ENCODE results near the gene HYCC1.

HYCC1 gene

DNA sequence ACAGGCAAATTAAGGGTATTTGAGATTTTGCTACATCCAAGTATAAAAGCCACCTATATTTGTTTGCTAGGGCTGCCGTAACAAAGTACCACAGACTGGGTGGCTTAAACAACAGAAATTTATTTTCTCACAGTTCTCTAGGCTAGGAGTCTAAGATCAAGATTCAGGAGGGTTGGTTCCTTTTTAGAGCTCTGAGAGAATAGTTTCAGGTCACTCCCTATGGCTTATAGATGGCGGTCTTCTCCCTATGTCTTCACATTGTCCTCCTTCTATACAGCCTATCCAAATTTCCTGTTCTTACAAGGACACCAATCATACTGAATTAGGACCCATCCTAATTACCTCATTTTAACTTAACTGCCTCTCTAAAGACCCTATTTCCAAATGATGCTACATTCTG is 11.2 kb downstream of the HYCC1 start:
- Mint-ChIP-seq H3K27ac (no peak overlapping the region), H3K4me1 (ENCODE audit: low read depth) (peaks cover 30% of the 10 kb centered on the region), H3K4me3 (no peak overlapping the region), H3K36me3 (ENCODE audit: low read depth) (peaks cover 4% of the 10 kb centered on the region), H3K9me3 (no peaks in the 10 kb centered on the region), H3K27me3 (no peaks in the 10 kb centered on the region)

DNA sequence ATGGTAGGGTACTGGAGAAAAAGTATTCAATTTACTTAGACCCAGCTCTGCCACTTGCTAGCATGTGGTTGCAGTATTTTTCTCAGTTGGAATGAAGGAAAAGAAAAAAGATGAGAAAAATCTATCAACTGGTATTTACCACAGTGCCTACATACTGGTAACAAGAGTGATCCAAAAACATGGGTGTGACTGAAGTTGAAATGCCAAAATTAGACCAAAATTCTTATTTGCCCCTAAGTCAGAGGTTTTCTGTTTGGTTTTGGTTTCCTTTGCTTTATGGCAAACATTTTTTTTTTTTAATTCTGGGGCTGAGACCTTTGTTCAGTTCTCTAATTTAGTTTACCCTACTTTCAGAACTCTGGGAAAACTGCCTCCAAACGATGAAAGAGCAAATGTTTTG is 12.3 kb downstream of the HYCC1 start:
- H3K9me3 Mint-ChIP-seq: no peaks in the 10 kb centered on the region
- peaks cover 5% of the 10 kb centered on the region for H3K36me3 Mint-ChIP-seq (ENCODE audit: low read depth)
- H3K27ac Mint-ChIP-seq: no peak overlapping the region
- no peak overlapping the region for H3K4me3 Mint-ChIP-seq
- no peaks in the 10 kb centered on the region for H3K27me3 Mint-ChIP-seq
- H3K4me1 Mint-ChIP-seq (ENCODE audit: low read depth): peaks cover 33% of the 10 kb centered on the region

GRCh38 chr7:23000597-23001360 is 13.2 kb downstream of the HYCC1 start:
- Mint-ChIP-seq H3K36me3 (ENCODE audit: low read depth) (peaks cover 5% of the 10 kb centered on the region), H3K9me3 (no peaks in the 10 kb centered on the region), H3K27ac (no peak overlapping the region), H3K27me3 (no peaks in the 10 kb centered on the region), H3K4me3 (no peak overlapping the region), H3K4me1 (ENCODE audit: low read depth) (peaks cover 36% of the 10 kb centered on the region)

DNA sequence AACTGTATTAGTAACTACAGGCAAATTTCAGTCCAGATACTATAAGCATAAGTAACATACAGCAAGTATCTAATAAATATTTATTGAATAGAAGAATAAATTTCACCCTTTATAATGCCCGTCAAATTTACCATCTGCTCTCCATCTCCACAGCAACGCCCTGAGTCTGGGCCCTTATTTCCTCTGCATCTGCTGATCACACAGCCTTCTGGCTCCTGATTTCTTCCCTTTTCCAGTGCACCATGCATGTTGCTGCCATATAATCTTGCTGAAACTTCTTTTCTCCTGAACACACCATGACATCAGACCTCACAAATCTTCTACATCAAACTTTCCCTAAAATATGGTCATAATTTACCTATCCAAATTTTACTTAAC is 15.4 kb downstream of the HYCC1 start:
- no peak overlapping the region for H3K4me3 Mint-ChIP-seq
- H3K9me3 Mint-ChIP-seq: no peaks in the 10 kb centered on the region
- H3K36me3 Mint-ChIP-seq (ENCODE audit: low read depth): peaks cover 10% of the 10 kb centered on the region
- peaks cover 48% of the 10 kb centered on the region for H3K4me1 Mint-ChIP-seq (ENCODE audit: low read depth)
- no peaks in the 10 kb centered on the region for H3K27me3 Mint-ChIP-seq
- no peak overlapping the region for H3K27ac Mint-ChIP-seq

- Mint-ChIP-seq H3K27ac (no peak overlapping the region), H3K27me3 (no peaks in the 10 kb centered on the region), H3K36me3 (ENCODE audit: low read depth) (peaks cover 10% of the 10 kb centered on the region), H3K4me1 (ENCODE audit: low read depth) (peaks cover 53% of the 10 kb centered on the region), H3K4me3 (no peak overlapping the region), H3K9me3 (no peaks in the 10 kb centered on the region)
Measured at GRCh38 chr7:22997871-22998518, 15.9 kb downstream of the HYCC1 start.

- Mint-ChIP-seq H3K4me1 (ENCODE audit: low read depth) (peaks cover 46% of the 10 kb centered on the region), H3K36me3 (ENCODE audit: low read depth) (peaks cover 10% of the 10 kb centered on the region), H3K27ac (no peak overlapping the region), H3K27me3 (no peaks in the 10 kb centered on the region), H3K4me3 (no peak overlapping the region), H3K9me3 (no peaks in the 10 kb centered on the region)
Measured at GRCh38 chr7:22996470-22996869, 17.5 kb downstream of the HYCC1 start.

DNA sequence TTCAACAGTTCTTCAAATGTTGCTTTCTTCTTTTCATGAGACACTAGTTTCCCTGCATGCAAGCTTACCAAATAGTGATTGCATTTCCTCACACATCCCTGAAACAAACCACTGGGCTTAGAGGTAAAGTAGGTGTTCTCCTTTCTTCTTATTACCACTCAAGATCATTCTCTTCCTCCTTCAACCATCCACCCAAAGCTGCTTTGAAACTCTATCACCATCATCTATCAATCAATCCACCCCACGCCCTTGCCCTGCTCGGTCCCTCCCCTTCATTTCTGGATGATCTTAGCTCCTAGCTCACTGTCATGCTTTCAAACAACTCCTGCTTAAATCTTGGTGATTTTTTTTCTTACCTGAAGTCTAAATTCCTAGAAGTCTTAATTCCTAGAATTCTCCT is 18.9 kb downstream of the HYCC1 start:
- no peak overlapping the region for H3K4me3 Mint-ChIP-seq
- no peaks in the 10 kb centered on the region for H3K27me3 Mint-ChIP-seq
- no peaks in the 10 kb centered on the region for H3K9me3 Mint-ChIP-seq
- H3K27ac Mint-ChIP-seq: no peak overlapping the region
- peaks cover 44% of the 10 kb centered on the region for H3K4me1 Mint-ChIP-seq (ENCODE audit: low read depth)
- H3K36me3 Mint-ChIP-seq (ENCODE audit: low read depth): peaks cover 17% of the 10 kb centered on the region

GRCh38 chr7:22992874-22993840 is 20.8 kb downstream of the HYCC1 start:
- Mint-ChIP-seq H3K4me3 (no peak overlapping the region), H3K27me3 (no peaks in the 10 kb centered on the region), H3K4me1 (ENCODE audit: low read depth) (peaks cover 40% of the 10 kb centered on the region), H3K9me3 (no peaks in the 10 kb centered on the region), H3K27ac (peak overlapping the region; percentile 29), H3K36me3 (ENCODE audit: low read depth) (peaks cover 28% of the 10 kb centered on the region)

DNA sequence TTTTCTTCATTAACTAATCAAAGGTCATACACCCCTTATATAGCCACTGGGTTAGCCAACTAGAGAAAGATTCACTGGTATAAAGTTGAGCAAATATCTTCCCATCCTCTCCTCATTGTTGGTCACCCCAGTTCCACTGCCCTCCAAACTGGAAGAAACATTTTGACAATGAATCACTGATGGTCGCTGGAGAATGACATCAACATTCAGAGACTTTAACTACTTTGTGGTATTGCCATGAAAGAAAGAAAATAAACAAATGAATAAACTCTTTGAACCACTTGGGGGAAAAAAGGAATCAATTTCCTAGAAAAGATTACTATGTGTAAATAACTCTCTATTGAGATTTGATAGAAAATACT is 23.4 kb downstream of the HYCC1 start:
- Mint-ChIP-seq H3K27me3 (no peaks in the 10 kb centered on the region), H3K27ac (no peak overlapping the region), H3K36me3 (ENCODE audit: low read depth) (peaks cover 27% of the 10 kb centered on the region), H3K4me1 (ENCODE audit: low read depth) (peaks cover 31% of the 10 kb centered on the region), H3K9me3 (no peaks in the 10 kb centered on the region), H3K4me3 (no peak overlapping the region)

DNA sequence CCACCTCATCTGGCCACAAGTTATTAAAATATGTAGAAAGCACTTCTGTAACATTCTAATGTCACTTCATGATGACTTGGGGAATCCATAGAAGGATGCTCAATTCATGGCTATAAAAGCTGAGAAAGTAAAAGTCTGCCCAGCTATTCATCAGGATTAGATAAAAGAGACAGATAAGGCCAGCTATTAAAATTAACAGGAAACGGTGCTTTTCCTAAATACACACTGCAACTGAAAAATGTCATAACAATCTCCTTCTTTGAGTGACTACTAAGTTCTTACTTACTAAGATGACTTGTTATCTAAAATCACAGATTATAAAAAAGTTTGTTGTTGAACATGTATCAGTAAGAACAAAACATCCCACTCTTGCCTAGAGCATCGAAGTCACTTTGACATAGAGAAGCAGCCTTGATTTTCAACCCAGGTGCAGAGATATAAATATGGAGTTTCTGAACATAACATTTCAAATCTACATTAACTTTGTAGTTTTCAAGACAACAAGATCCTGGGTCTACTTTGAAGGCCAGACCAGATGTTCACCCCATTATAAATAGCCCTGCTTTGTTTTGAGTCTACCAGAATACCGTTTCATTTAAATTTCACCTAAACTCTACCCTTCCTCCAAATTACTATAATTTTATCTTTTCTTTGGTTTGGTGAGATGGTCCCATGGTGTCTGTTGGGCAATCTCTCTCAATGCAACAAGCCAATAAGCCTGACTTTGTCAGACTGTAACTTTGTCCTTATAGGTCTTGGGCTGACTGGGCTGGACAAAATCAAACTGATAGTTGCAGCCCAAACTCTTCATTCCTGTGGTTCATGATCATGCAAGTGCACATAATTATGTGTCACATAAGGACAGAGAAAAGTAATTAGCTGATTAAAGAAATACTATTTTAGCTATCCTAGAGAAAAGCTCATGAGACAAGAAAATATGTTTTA is 24.0 kb downstream of the HYCC1 start:
- no peak overlapping the region for H3K4me3 Mint-ChIP-seq
- H3K4me1 Mint-ChIP-seq (ENCODE audit: low read depth): peaks cover 24% of the 10 kb centered on the region
- no peak overlapping the region for H3K27ac Mint-ChIP-seq
- no peaks in the 10 kb centered on the region for H3K27me3 Mint-ChIP-seq
- no peaks in the 10 kb centered on the region for H3K9me3 Mint-ChIP-seq
- H3K36me3 Mint-ChIP-seq (ENCODE audit: low read depth): peaks cover 27% of the 10 kb centered on the region

DNA sequence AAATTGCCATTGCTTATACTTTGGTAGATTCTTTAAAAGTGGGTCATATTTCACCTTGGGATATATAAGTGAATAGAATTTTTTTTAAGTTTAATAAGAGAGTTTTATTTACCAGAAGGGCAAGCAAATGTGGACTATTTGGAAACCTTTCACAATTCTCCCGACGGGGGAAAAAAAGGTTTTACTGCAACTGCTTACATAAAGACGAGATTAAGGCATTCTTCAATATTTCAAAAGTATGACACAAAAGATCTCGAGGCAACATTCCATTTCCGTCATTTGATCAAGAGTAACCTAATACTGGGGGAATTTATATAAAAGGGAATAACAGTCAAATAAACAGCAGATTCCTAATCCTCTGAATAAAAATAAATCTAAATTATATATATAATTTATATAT is 28.5 kb downstream of the HYCC1 start:
- Mint-ChIP-seq H3K27me3 (no peaks in the 10 kb centered on the region), H3K4me1 (ENCODE audit: low read depth) (peaks cover 5% of the 10 kb centered on the region), H3K27ac (no peak overlapping the region), H3K4me3 (no peak overlapping the region), H3K9me3 (no peaks in the 10 kb centered on the region), H3K36me3 (ENCODE audit: low read depth) (peaks cover 27% of the 10 kb centered on the region)

GRCh38 chr7:22983257-22983855 is 30.6 kb downstream of the HYCC1 start:
- Mint-ChIP-seq H3K4me1 (ENCODE audit: low read depth) (peaks cover 15% of the 10 kb centered on the region), H3K27me3 (no peaks in the 10 kb centered on the region), H3K36me3 (ENCODE audit: low read depth) (peaks cover 12% of the 10 kb centered on the region), H3K4me3 (no peak overlapping the region), H3K27ac (no peak overlapping the region), H3K9me3 (no peaks in the 10 kb centered on the region)

- H3K36me3 Mint-ChIP-seq (ENCODE audit: low read depth): peaks cover 28% of the 10 kb centered on the region
- no peak overlapping the region for H3K27ac Mint-ChIP-seq
- H3K4me1 Mint-ChIP-seq (ENCODE audit: low read depth): peaks cover 15% of the 10 kb centered on the region
- no peaks in the 10 kb centered on the region for H3K9me3 Mint-ChIP-seq
- H3K27me3 Mint-ChIP-seq: no peaks in the 10 kb centered on the region
- H3K4me3 Mint-ChIP-seq: no peak overlapping the region
Measured at GRCh38 chr7:22980422-22980821, 33.5 kb downstream of the HYCC1 start.

DNA sequence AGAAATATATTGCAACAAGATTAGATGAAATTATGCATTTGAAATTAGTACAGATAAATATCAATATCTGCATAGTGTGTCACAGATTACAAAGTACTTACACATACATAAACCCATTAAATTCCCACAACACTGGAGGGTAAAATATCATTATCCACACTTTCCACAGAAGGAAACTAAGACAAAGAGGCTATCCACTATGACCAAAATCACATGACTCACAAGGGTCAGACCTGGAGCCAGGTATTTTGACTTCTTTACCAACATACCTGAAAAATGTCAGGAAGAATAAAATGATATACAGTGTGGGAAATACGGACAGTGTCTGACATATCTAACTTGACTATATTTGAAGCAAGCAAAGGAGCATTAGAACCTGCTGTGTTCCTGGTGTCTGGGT is 34.1 kb downstream of the HYCC1 start:
- no peak overlapping the region for H3K27ac Mint-ChIP-seq
- H3K27me3 Mint-ChIP-seq: no peaks in the 10 kb centered on the region
- peaks cover 15% of the 10 kb centered on the region for H3K4me1 Mint-ChIP-seq (ENCODE audit: low read depth)
- H3K9me3 Mint-ChIP-seq: no peaks in the 10 kb centered on the region
- H3K36me3 Mint-ChIP-seq (ENCODE audit: low read depth): peaks cover 32% of the 10 kb centered on the region
- H3K4me3 Mint-ChIP-seq: no peak overlapping the region

Measured in stimulated activated naive CD8-positive, alpha-beta T cell treated with anti-CD3 and anti-CD28 coated beads, Interleukin-15, Interleukin-2, amounts not matched to agents 100 ng/mL and 50 ng/mL, for 24 hours (primary cell).